Muscle of arm (tissue), 12 donors: ENCODE data around the gene ADGRG1. TPM values are rescaled to one million over a fixed set of nuclear protein-coding genes. Genes with fewer than 3 reads are reported as not detected.

Experiments used
- DNase-seq: peaks from one replicate; pipeline ENCODE4 v3.0.0-alpha.2; 2013
- polyA plus RNA-seq, 12 donors: library from polyadenylated mRNA; unstranded; fragments of 120-200 nt; gene quantifications; one replicate each; pipeline ENCODE4 v1.2.1, GENCODE V29; 2013; ENCODE audit not compliant: insufficient read length in 12 of 12

The ADGRG1 gene
- polyA plus RNA-seq, 12 donors: 4.4 to 48.0 (median 7.7) TPM; not detected in 1

DNA sequence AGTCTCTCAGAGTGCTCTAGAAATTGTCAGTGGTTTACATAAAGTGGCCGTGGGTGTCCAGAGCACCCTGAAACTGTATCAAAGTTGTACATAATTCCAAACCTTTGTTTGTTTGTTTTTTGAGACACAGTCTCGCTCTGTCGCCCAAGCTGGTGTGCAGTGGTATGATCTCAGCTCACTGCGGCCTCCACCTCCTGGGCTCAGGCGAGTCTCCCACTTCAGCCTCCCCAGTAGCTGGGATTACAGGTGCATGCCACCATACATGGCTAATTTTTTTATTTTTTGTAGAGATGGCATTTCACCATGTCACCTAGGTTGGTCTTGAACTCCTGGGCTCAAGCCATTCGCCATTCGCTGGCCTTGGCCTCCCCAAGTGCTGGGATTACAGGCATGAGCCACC, 24.3 kb upstream of the ADGRG1 start:
- no peak for DNase-seq

DNA sequence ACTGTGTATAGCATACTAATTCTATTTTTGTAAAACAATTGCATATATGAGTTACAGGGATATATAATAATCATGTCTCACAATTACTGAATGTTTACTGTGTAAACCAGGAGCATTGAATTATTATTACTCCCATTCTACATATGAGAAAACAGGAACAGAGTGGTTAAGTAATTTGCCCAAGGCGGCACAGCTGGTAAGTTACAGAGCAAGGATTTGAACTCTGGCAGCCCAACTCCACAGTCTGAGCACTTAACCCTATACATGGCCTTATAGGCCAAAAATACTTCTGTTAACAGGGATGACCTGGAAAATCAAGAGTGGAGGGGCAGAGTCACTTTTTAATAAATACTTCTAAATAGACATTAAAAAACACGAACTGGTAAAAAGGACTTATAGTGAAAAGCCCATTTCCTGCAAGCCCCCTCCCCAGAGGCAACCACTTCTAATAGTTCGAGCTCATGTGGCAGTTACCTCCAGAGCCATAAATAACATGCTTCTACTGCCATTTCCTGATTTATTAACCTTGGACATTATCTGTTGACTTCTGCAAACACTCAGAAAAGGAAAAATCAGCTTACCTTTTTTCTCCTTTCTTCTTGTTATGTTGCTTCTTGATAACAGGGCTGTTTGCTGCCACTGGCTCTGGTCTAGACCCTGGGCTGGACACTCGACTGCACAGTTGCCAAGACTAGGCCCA, 22.1 kb upstream of the ADGRG1 start:
- no peak for DNase-seq

DNA sequence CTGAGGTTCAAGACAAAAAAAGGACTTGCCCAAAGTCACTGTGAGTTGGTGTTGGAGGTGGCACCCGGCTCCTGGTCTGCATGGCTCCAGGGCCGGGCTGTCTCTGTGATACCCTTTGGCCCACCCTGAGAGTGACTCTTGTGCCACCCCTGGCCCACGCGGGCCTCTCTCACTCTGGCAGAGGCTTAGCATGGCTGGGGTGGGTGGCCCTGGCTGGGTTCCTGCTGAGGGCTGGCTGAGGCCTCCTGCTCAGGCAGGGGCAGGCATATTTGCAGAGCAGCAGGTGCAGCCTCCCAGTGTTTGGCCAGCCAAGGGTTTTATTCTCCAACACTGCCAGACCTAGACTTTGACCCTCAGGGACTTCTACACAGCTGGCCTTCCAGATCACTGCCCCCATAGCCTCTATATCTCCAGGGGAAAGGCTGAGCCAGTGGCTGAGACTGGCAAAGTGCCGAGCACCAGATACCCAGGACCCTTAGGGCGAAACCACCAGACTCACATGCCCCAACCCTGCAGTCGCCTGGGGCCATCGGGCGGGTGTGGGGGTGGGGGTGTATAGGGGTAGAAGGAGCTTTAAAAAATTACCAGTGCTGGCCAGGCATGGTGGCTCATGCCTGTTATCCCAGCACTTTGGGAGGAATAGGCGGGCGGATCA, 21.5 kb upstream of the ADGRG1 start:
- no peak for DNase-seq

DNA sequence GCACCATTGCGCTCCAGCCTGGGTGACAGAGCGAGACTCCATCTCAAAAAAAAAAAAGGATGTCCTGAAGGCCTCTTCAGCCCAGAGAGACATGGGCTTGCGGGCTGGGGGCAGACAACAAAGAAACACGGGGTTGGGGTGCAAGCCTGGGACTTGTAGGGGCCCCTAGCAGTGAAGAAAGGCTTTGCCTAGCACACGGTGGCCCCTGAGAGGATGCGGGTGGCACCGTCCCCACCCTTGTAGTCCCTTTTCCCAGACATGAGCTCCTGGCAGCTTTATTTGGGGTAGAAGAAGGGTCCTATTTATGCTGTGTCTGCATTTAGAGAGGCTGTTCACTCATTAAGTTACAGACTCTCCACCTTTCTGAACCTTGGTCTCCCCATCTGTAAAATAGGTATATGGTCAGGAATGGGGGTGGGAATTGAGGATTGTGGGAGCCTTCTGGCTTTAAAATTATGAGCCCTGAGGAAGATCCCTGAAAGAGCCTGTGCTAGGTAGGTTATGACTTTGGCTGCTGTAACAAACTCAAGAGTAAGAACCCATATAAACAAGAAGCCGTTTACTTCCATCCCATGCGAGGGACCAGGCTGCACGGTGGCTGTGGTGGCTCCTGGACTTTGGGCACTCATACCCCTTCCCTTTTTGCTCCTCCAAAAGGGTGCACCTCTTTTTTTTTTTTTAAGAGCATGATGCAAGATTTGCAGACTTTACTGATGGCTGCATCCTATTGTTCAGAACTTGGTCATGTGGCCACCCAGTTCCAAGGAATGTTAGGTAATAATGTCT, 20.6 kb upstream of the ADGRG1 start:
- no peak for DNase-seq

DNA sequence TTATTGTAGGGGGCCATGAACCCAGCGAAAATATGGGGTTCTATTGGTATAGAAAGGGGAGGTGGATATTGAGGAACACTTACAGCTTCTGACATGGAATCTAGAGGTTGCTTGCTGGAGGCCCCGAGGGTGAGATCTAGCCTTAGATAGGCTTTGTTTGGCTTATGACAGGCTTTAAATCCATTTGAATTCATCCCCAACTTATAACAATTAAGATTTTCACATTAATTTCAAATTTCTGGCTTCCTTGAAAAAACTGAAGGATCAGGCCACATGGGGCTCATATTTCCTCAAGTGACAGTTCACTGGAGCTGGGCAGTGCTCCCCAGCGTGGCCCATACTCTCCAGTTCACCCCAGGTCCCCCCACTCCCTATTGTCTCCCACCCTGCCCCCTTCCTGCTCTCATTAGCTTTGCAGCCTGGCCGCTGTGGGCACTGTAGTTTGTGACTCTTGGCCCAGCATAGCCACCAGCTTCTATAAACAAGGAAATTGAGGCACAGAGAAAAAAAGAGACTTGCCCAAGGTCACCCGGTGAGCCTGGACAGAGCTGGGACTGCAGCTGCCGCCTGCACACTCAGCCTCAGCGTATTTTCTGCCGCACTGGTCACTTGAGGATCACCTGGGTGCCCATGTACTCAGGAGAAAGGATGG, 19.8 kb upstream of the ADGRG1 start:
- no peak for DNase-seq

DNA sequence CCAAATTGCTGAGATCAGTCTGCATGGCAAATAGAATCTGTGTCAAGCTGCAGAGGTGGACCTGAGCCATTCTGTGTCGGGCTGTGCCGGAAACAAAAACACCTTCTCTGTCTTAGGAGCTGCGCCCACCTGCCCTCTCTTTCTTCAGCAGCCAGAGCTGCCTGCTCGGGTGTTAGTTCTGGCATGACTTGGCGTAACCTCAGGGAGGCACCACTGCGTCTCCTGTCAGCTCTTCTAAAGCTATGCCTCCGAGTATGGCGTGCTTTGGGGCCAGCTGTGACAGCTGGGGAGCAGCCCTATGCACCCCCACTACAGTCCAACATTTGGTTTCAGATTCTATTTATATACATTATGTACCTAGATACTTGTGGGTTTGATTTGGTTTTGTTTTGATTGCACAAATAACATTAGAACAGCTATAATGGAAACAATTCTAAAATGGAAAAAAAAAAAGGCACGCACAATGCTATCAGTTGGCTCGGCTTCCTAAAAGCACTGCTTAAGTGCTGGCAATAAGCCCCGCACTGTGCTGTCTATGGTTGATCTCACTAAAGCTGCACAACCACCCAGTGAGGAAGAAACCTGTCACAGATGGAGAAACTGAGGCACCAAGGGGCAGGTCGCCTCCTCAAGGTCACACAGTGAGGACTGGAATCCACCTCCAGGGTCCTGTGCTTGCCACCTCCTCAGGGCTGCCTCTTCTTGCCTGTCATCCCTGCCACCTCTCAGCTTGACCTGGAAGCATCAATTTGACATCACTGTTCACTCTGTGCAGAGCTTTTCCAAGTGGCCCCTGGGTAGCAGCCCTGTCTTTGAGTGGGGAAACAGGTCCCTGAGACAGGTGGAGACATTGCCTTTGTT, 18.7 kb upstream of the ADGRG1 start:
- DNase-seq: no peak

DNA sequence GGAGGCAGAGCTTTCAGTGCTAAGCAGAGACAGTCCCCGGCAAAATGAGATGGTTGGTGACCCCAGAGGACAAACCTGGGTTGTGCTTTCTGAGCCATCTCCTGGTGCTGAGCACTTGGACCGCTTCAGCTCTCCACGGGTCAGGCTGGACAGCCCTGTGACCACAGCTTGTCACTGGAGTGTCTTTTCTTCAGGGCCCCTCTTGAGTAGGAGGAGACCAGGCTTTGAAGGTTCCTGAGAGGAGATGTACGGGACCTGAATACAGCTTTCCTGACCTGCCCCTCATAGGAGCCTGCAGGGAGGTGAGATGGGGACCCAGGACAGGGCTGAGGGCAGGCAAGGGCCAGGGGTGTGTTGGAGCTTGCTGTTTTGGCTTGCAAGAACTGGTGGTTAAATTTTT, 17.8 kb upstream of the ADGRG1 start:
- DNase-seq: no peak

DNA sequence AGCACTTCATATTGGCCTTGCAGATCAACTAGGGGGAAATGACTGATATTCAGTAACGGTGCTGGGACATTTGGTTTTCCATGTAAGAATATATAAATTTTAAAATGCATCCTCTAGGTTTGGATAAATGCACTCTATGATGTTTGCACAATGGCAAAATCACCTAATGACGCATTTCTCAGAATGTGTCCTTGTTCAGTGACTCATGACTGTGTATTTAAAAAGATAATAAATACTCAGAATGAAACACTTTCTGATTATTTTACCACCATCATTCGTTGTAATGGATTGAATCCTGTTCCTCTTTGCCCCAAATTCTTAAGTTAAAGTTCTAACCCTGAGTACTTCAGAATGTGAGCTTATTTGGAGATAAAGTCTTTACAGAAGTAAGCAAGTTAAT, 17.2 kb upstream of the ADGRG1 start:
- DNase-seq: no peak

DNA sequence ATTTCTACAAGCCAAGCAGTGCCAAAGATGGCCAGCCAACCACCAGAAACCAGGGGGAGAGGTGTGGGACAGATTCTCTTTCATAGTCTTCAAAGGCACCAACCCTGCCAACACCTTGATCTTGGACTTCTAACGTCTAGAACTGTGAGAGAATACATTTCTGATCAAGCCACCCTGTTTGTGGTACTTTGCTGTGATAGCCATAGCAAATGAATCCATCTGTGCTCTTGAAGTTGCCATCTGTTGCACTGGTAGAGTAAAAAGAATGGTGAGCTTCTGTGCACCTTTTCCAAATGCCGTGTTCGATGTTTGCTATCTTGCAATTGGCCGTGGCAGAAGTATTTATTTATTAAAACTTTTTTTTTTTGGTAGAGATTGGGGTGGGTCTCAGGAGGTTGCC, 16.7 kb upstream of the ADGRG1 start:
- DNase-seq: no peak

DNA sequence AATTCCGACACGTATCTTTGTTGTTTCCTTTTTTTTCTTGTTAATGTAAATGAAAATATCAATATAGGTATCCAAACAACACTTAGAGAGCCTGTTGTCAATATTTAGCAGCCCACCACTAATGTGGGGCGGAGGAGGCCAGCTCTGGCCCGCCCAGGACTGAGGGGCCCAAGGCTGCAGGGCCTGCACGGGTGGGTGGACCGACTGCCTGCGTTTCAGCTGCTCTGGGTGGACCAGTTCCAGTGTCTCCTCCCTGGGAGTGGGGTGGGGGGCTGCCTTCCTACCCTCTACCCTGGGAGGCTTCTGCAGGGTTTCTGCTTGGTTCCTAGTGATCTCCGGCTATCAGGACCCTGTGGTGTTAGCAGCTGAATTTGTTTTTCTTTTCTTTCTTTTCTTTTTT, 15.9 kb upstream of the ADGRG1 start:
- DNase-seq: no peak

DNA sequence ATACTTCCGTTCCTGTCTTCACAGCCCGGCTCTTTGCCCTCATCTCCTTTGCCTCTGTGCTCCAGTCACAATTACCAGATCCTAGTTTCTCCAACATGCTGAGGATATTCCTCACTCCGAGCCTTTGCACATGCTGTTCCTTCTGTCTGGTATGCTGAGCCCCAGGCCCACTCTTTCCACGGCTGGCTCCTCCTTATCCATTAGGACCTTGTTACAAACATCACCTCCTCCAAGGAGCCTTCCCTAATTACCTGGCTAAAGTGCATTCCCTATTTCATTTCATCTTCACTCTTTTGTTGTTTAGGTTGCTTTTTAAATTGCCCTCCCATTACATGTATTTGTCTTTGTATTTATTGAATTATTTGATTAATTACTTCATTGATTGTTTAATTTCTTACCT, 14.9 kb upstream of the ADGRG1 start:
- no peak for DNase-seq

DNA sequence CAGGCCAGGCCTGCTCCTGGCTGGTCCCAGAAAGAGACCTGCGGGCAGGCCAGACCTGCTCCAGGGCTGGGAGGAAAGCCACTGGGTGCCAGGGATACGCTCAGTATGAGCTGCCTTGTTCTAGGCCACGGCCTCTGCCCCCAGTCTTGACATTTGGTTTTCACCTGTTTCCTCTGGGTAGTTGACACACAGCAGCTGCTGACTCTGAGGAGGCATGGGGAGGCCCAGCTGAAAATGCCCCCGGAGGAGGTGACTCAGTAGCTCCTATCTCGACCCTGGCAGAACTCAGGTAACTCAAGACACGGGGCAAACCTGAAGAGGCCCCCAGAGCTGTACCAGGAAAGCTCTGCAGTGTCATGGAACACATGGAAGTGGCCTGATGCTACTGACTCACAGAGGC, 13.9 kb upstream of the ADGRG1 start:
- DNase-seq: no peak

DNA sequence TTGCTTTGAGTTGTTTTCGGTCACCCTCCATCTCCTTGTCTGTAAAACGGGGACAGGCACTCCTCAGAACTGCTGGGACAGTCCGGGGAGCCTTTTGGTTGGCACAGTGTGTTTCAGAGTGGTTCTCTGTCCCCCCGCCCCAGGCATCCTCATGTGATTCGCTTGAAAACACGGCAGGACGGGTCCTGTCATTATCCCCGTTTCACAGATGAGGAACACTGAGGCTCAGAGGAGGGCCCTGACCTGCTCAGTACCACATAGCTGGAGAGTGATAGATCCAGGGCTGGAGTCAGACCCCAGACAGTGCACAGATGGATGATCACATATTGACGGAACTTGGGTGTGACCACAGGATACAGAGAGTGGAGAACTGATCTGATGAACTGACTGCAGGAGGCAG, 13.5 kb upstream of the ADGRG1 start:
- no peak for DNase-seq

DNA sequence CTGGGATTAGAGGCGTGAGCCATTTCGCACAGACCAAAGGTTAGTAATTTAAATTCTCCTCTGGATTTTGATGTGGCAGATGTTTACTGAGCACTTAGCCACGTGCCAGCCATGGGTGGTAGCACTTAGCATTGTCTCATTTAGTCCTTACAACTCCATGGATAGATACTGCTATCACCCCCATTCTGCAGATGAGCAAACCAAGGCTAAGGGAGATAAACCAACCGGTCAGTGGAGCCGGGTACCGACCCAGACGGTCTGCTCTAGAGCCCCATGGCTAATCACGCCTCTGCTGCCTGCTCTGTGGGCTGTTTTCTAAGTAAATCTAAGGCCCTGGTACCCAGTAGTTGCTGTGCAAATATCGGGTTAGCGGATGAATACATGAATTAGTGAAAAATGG, 12.6 kb upstream of the ADGRG1 start:
- DNase-seq: no peak

DNA sequence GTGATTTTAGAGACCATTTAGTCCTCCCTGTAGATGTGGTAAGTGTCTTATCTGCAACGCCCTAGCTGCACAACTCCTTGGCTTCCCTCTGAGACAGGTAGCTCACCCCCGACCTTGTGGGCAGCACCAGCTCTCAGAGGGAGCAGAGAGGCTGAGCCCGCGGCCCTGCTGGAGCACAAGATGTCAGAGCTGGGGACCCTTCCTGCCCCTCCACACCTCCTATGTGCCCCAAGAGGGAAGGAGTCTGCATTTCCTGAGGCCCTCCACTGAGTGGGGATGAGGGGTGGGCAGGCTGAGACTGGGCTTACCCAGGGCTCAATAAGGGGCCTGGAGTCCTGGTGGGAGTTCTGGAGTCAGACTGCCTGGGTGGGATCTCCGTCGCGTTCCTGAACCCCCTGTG, 12.2 kb upstream of the ADGRG1 start:
- DNase-seq: no peak

DNA sequence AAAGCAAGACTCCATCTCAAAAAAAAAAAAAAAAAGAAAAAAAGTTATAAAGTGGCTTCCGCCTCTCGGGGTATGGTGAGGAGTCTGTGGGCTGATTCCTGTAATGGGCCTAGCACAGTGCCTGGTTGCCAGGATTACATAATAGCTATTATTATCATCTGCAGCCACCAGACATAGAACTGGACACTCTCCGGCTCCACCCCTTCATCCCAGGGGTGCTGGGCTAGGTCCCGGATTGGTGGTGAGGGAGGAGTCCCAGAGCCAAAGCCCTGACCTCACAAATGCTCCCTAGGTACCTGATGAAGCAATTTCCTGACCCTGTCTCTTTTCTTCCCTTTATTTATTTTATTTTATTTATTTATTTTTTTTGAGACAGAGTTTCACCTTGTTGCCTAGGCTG, 11.6 kb upstream of the ADGRG1 start:
- DNase-seq: no peak

DNA sequence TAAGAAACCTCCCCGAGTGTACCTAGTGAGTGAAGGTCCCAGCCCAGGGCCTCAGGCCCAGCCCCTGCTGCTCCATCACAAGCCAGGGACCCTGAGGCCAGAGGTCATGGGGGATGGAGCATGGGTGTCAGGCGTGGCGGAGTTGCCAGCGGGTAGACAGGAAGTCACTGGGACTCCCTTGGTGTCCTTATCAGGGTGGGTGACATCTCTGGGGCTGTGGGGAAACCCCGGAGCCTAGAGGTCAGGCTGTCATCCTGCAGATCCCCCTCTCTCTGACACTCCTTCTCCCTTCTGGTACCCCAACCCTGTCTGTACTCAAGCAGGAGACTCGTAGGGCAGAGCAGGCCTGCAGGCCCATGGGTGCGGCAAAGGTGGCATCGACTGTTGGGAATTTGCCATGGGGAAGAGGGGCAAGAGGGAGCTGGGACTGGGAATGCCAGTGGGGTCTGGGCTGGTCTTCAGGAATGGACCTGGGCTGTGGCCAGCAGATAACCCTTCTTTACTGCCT, 10.8 kb upstream of the ADGRG1 start:
- DNase-seq: no peak

DNA sequence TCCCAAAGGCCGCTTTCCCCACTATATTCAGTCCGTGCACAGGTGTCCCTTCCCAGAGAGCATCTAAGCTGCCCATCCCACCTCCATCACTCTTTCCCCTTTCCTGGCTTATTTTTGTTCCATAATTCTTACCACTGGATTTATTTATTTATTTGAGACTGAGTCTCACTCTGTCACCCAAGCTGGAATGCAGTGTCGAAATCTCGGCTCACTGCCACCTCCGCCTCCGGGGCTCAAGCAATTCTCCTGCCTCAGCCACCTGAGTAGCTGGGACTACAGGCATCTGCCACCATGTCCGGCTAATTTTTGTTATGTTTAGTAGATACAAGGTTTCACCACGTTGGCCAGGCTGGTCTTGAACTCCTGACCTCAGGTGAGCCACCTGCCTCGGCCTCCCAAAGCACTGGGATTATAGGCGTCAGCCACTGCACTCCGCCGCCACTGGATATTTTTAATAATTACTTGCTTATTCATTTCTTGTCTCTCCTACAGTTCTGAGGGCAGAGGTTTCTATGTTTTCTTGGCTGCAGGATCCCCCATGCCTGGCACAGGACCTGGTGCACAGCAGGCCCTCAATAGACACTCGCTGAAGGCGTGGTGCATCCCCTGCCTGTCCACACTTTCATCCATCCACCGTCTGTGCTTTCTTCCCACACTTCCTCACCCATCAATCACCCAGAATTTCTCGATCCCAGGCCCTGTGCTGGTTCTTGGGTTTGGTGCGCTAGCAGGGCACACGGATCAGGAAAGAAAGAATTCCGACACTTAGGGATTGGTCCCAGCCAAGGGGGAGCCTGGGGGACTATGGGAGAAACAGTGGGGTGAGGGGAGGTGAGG, 9.9 kb upstream of the ADGRG1 start:
- no peak for DNase-seq

DNA sequence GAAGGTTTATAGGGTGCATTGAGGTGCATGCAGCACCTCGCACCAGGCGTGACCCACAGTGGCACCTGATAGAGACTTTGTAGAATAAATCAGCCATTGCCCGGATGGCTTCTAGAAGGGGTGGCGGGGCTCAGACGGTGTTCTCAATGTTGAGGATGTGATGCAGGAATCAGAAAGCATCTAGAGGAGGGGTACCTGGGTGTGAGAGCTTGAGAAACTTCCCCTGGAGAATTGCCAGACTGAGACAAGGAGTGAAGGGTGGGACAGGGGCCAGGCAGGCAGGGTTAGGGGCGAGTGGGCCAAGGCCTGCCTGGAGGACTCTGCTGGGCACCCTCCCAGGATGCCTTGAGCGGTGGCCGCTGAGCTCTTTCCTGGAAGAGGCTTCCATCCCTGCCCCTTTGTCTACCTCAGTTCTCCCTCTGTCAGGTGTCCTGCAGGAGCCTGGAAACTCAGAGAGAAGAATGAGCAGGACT, 9.3 kb upstream of the ADGRG1 start:
- no peak for DNase-seq

DNA sequence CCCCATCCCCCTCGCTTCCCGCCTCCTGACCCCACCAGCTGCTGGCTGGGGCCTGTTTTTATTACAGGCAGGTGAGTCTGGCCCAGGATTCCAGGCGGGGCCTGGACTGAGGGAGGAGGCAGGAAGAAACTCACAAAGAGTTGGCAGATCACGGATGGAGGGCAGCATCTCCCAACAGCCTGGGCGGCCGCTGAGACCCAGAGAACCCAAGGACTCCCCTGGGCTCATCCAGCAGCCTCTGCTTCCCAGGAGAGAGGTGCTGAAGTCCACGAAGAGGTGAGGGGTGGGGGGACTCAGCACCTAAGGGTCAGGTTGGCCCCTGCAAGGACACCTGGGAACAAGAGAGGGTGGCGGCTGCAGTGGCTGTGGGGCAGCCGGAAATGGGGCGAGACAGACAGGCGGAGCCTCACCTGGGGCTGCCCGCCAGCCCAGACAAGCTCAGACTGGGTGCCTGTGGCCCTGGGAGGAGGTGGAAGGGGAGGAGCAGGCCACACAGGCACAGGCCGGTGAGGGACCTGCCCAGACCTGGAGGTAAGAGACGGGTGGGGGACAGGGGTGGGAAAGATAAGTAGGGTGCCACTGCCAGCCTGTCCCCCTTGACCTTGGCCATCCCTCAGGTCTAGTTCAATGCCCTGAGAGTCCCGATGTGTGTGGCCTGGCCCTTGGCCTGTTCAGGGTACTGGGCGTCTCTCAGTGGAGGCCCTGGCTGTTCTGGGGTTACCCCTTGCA, 8.7 kb upstream of the ADGRG1 start:
- no peak for DNase-seq
